ENCODE results near the gene MYO5A. TPM values are rescaled to one million over a fixed set of nuclear protein-coding genes. Genes with fewer than 3 reads are reported as not detected.

MYO5A gene
- total RNA-seq, 1 donor, result 54.3 TPM

GRCh38 chr15:52282418-52282817, 246.3 kb downstream of the MYO5A start:
- H3K9me3 ChIP-seq (ENCODE audit: low read depth, low read length), result no peaks in the 10 kb centered on the region
- no peak overlapping the region for H3K4me3 ChIP-seq (ENCODE audit: insufficient read depth, low read length)
- DNase-seq (ENCODE audit: insufficient read length, low spot score, missing footprints), result no peak
- no peak overlapping the region for H3K27ac ChIP-seq (ENCODE audit: low read depth, low read length)
- H3K79me2 ChIP-seq (ENCODE audit: insufficient read depth, low read length), result no peaks in the 10 kb centered on the region
- H3K4me2 ChIP-seq (ENCODE audit: insufficient read depth, low read length), result no peak overlapping the region
- H2AFZ ChIP-seq (ENCODE audit: low read length), result no peak overlapping the region
- H3K27me3 ChIP-seq (ENCODE audit: insufficient read depth, low read length), result peaks cover 18% of the 10 kb centered on the region
- no peaks in the 10 kb centered on the region for H4K20me1 ChIP-seq (ENCODE audit: insufficient read depth, low read length)
- TF ChIP-seq, protein P1, sequence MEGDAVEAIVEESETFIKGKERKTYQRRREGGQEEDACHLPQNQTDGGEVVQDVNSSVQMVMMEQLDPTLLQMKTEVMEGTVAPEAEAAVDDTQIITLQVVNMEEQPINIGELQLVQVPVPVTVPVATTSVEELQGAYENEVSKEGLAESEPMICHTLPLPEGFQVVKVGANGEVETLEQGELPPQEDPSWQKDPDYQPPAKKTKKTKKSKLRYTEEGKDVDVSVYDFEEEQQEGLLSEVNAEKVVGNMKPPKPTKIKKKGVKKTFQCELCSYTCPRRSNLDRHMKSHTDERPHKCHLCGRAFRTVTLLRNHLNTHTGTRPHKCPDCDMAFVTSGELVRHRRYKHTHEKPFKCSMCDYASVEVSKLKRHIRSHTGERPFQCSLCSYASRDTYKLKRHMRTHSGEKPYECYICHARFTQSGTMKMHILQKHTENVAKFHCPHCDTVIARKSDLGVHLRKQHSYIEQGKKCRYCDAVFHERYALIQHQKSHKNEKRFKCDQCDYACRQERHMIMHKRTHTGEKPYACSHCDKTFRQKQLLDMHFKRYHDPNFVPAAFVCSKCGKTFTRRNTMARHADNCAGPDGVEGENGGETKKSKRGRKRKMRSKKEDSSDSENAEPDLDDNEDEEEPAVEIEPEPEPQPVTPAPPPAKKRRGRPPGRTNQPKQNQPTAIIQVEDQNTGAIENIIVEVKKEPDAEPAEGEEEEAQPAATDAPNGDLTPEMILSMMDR (IDR thresholded peaks at IDR 0.05; ENCODE audit: extremely low read depth, low read depth, low read length), result no peak
- no peaks in the 10 kb centered on the region for H3K36me3 ChIP-seq (ENCODE audit: insufficient read depth, low read length)
- no peaks in the 10 kb centered on the region for H3K4me1 ChIP-seq (ENCODE audit: insufficient read depth, low read length)

- Histone ChIP-seq H3K4me3 (ENCODE audit: insufficient read depth, low read length) (no peak overlapping the region), H3K36me3 (ENCODE audit: insufficient read depth, low read length) (no peaks in the 10 kb centered on the region), H3K4me1 (ENCODE audit: insufficient read depth, low read length) (no peaks in the 10 kb centered on the region), H4K20me1 (ENCODE audit: insufficient read depth, low read length) (no peaks in the 10 kb centered on the region), H3K4me2 (ENCODE audit: insufficient read depth, low read length) (no peak overlapping the region), H3K9me3 (ENCODE audit: low read depth, low read length) (no peaks in the 10 kb centered on the region), H2AFZ (ENCODE audit: low read length) (no peak overlapping the region), H3K27ac (ENCODE audit: low read depth, low read length) (no peak overlapping the region), H3K79me2 (ENCODE audit: insufficient read depth, low read length) (no peaks in the 10 kb centered on the region), H3K27me3 (ENCODE audit: insufficient read depth, low read length) (peaks cover 22% of the 10 kb centered on the region)
- no peak for DNase-seq (ENCODE audit: insufficient read length, low spot score, missing footprints)
- TF ChIP-seq, protein P1 (IDR thresholded peaks at IDR 0.05; ENCODE audit: extremely low read depth, low read depth, low read length), result no peak
Measured at GRCh38 chr15:52281085-52282035, 247.3 kb downstream of the MYO5A start.

DNA sequence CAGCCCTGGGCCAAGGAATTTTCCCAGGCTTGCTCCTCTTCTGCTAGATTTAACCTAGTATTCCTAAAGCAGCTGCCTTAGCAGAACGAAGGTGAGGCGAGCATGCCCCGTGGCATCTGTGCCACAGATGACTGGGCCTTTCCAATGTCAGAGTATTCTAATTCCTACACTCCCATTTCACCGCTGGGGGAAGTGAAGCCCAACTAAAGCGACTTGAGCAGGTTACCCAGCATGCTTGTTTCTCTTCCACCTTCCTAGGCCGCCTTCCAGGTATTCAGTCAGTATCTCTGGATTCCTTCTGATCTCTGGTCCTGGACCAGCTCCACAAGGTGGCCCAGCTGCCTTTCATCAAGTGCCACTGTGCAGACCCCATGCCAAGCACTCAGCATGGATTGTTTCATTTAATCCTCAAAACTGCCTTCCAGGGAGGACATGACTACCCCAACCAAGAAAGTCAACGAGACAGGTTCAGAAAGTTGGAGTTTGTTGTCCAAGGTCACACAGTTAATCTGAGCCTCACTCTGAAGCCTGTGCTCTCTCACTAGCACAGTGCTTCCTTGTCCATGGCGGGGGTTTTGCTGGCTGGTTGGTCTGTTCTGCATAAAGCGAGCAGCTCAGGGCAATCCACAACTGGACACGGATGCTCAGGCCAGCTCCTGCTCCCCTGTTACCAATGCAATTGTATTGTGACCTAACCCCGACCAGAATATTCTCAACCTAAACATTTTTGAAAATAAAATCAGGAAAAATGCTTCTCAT, 248.2 kb downstream of the MYO5A start:
- no peaks in the 10 kb centered on the region for H4K20me1 ChIP-seq (ENCODE audit: insufficient read depth, low read length)
- H3K27me3 ChIP-seq (ENCODE audit: insufficient read depth, low read length), result peaks cover 28% of the 10 kb centered on the region
- H3K4me3 ChIP-seq (ENCODE audit: insufficient read depth, low read length), result no peak overlapping the region
- no peaks in the 10 kb centered on the region for H3K79me2 ChIP-seq (ENCODE audit: insufficient read depth, low read length)
- H3K36me3 ChIP-seq (ENCODE audit: insufficient read depth, low read length), result no peaks in the 10 kb centered on the region
- DNase-seq (ENCODE audit: insufficient read length, low spot score, missing footprints), result peak; percentile 63
- TF ChIP-seq, protein P1 (IDR thresholded peaks at IDR 0.05; ENCODE audit: extremely low read depth, low read depth, low read length), result no peak
- H3K4me2 ChIP-seq (ENCODE audit: insufficient read depth, low read length), result no peak overlapping the region
- H3K4me1 ChIP-seq (ENCODE audit: insufficient read depth, low read length), result no peaks in the 10 kb centered on the region
- no peak overlapping the region for H3K27ac ChIP-seq (ENCODE audit: low read depth, low read length)
- H2AFZ ChIP-seq (ENCODE audit: low read length), result no peak overlapping the region
- H3K9me3 ChIP-seq (ENCODE audit: low read depth, low read length), result no peaks in the 10 kb centered on the region
